GM23338 (cell line): Measurements from ENCODE around the gene LRP1B. TPM values are rescaled to one million over a fixed set of nuclear protein-coding genes. Genes with fewer than 3 reads are reported as not detected.

ENCODE experiments used
- ATAC-seq: fragments of 200-7000 bp; cut with Tn5 transposase; 3 replicates; pipeline ENCODE4 v1.9.1; 2020
- DNase-seq: peaks from one replicate; pipeline ENCODE4 v3.0.0-alpha.2; 2015; ENCODE audit warnings: low spot score
- H2AFZ ChIP-seq: fragments of 200-600 bp; sonication (generic); 2 replicates; pipeline ENCODE4 v1.8.0; 2016; ENCODE audit warnings: antibody characterized with exemption, mild to moderate bottlenecking, moderate library complexity
- H3F3A ChIP-seq: fragments of 200-600 bp; sonication (generic); replicated peaks from 2 replicates; pipeline ENCODE4 v1.8.0; 2017; ENCODE audit warnings: antibody characterized with exemption, mixed run types, low read depth
- H3K27ac ChIP-seq: fragments of 200-600 bp; sonication (generic); 2 replicates; pipeline ENCODE4 v1.6.1; 2016; ENCODE audit warnings: low read depth
- H3K27me3 ChIP-seq: fragments of 200-600 bp; sonication (generic); 2 replicates; pipeline ENCODE4 v1.8.0; 2016; ENCODE audit warnings: mild to moderate bottlenecking, mixed run types, moderate library complexity; ENCODE audit not compliant: insufficient read depth
- H3K36me3 ChIP-seq: fragments of 200-600 bp; sonication (generic); 2 replicates; pipeline ENCODE4 v1.8.0; 2016; ENCODE audit warnings: mild to moderate bottlenecking; ENCODE audit not compliant: insufficient read depth
- H3K4me1 ChIP-seq: fragments of 200-600 bp; sonication (generic); 2 replicates; pipeline ENCODE4 v1.8.0; 2016; ENCODE audit warnings: mild to moderate bottlenecking, moderate library complexity; ENCODE audit not compliant: insufficient read depth
- H3K4me2 ChIP-seq: fragments of 200-600 bp; sonication (generic); 2 replicates; pipeline ENCODE4 v1.7.1; 2017; ENCODE audit warnings: mixed run types
- H3K4me3 ChIP-seq: fragments of 200-600 bp; sonication (generic); 2 replicates; pipeline ENCODE4 v1.6.1; 2016; ENCODE audit warnings: mixed run types
- H3K79me2 ChIP-seq: fragments of 200-600 bp; sonication (generic); replicated peaks from 2 replicates; pipeline ENCODE4 v1.8.0; 2017; ENCODE audit warnings: mild to moderate bottlenecking; ENCODE audit not compliant: insufficient read depth
- H3K9me2 ChIP-seq: fragments of 200-600 bp; sonication (generic); 2 replicates; pipeline ENCODE4 v1.8.0; 2017; ENCODE audit not compliant: insufficient read depth
- H4K20me1 ChIP-seq: fragments of 200-600 bp; sonication (generic); replicated peaks from 2 replicates; pipeline ENCODE4 v1.8.0; 2017; ENCODE audit warnings: mild to moderate bottlenecking; ENCODE audit not compliant: insufficient read depth
- H3K27ac Mint-ChIP-seq: 2 replicates; pipeline ENCODE4 v1.8.0; 2020; ENCODE audit warnings: inconsistent platforms, mild to moderate bottlenecking, moderate library complexity, mixed read lengths
- H3K27me3 Mint-ChIP-seq: 3 replicates; pipeline ENCODE4 v1.8.0; 2022; ENCODE audit warnings: low read depth, mild to moderate bottlenecking, moderate library complexity, mixed read lengths, inconsistent platforms; ENCODE audit not compliant: insufficient read depth, poor library complexity
- H3K36me3 Mint-ChIP-seq: 3 replicates; pipeline ENCODE4 v1.8.0; 2021; ENCODE audit warnings: low read depth, mild to moderate bottlenecking, inconsistent platforms, moderate library complexity, mixed read lengths
- H3K4me1 Mint-ChIP-seq: 3 replicates; pipeline ENCODE4 v1.8.0; 2020; ENCODE audit warnings: mild to moderate bottlenecking, inconsistent platforms, mixed read lengths
- H3K4me3 Mint-ChIP-seq: 3 replicates; pipeline ENCODE4 v1.8.0; 2021; ENCODE audit warnings: moderate library complexity, mild to moderate bottlenecking, inconsistent platforms, mixed read lengths
- H3K9me3 Mint-ChIP-seq: 3 replicates; pipeline ENCODE4 v1.8.0; 2020; ENCODE audit warnings: moderate library complexity, mild to moderate bottlenecking, inconsistent platforms, mixed read lengths
- CTCF ChIP-seq, 2 experiments: fragments of 200-600 bp in 1 of 2; sonication (generic) in 1 of 2; conservative IDR thresholded peaks; 2 replicates each; pipeline versions ENCODE4 v1.5.1 to v1.6.1; 2016 to 2017; ENCODE audit warnings: antibody characterized with exemption in 2 of 2, low read depth in 2 of 2, mild to moderate bottlenecking in 2 of 2, moderate library complexity in 1 of 2
- ETS1 ChIP-seq: IDR thresholded peaks from 2 replicates; pipeline ENCODE4 v1.6.1; 2016; ENCODE audit warnings: antibody characterized with exemption
- EZH2 ChIP-seq: fragments of 200-600 bp; sonication (generic); IDR thresholded peaks from one replicate; pipeline ENCODE4 v1.8.0; 2017; ENCODE audit warnings: antibody characterized with exemption, mild to moderate bottlenecking, low read depth; ENCODE audit not compliant: unreplicated experiment
- JUNB ChIP-seq: IDR thresholded peaks from one replicate; pipeline ENCODE4 v1.6.1; 2016; ENCODE audit warnings: antibody characterized with exemption; ENCODE audit not compliant: unreplicated experiment
- NANOG ChIP-seq: IDR thresholded peaks from 2 replicates; pipeline ENCODE4 v1.6.1; 2016; ENCODE audit warnings: antibody characterized with exemption, borderline replicate concordance
- REST ChIP-seq: IDR thresholded peaks from one replicate; pipeline ENCODE4 v1.6.1; 2018; ENCODE audit warnings: antibody characterized with exemption; ENCODE audit not compliant: unreplicated experiment
- STAT1 ChIP-seq: IDR thresholded peaks from one replicate; pipeline ENCODE4 v1.6.1; 2016; ENCODE audit warnings: antibody characterized with exemption; ENCODE audit not compliant: unreplicated experiment
- ZNF331 ChIP-seq: fragments of 250-450 bp; sonication (Bioruptor Pico); IDR thresholded peaks from 2 replicates; pipeline ENCODE4 v1.5.0; 2020; ENCODE audit warnings: low read depth, mild to moderate bottlenecking, moderate library complexity
- ZNF462 ChIP-seq: fragments of 250-450 bp; sonication (Bioruptor Pico); IDR thresholded peaks from 2 replicates; pipeline ENCODE4 v1.5.0; 2020; ENCODE audit warnings: mild to moderate bottlenecking, moderate library complexity
- polyA plus RNA-seq: library from polyadenylated mRNA; unstranded; fragments of >200 nt; fragmentation: Nextera tagmentation; extraction: Ambion mirVana; gene quantifications from 2 replicates; pipeline ENCODE4 v1.2.1, GENCODE V29; 2016
- total RNA-seq: library from RNA; depleted of rRNA; stranded (reverse); fragments of >200 nt; shearing (Covaris generic); gene quantifications from 2 replicates; pipeline ENCODE4 v1.2.3, GENCODE V29; 2014

LRP1B gene
- total and polyA plus RNA-seq, 2 experiments from 2014 or later, result 0.15 to 0.97 TPM

GRCh38 chr2:141709756-141710155 lies 421.1 kb downstream of the LRP1B start:
- Mint-ChIP-seq H3K9me3 (no peaks in the 10 kb centered on the region), H3K27ac (no peak overlapping the region), H3K27me3 (no peaks in the 10 kb centered on the region), H3K36me3 (no peaks in the 10 kb centered on the region), H3K4me3 (no peak overlapping the region), H3K4me1 (peaks cover 6% of the 10 kb centered on the region; the same call in 2 of the 3 replicates)
- no peak overlapping the region for H3K4me2 ChIP-seq
- H3K27me3 ChIP-seq, result no peaks in the 10 kb centered on the region
- no peak overlapping the region for H2AFZ ChIP-seq
- no peak overlapping the region for H3K4me3 ChIP-seq
- H3K27ac ChIP-seq, result no peak overlapping the region
- ATAC-seq, result no peak
- no peaks in the 10 kb centered on the region for H3K9me2 ChIP-seq
- no peaks in the 10 kb centered on the region for H4K20me1 ChIP-seq
- H3K4me1 ChIP-seq, result peaks cover 8% of the 10 kb centered on the region; the same call in 1 of the 2 replicates
- TF ChIP-seq NANOG (no peak), STAT1 (no peak), EZH2 (no peak), REST (no peak), ZNF462 (CRISPR knock-in tag) (no peak), CTCF (conservative IDR thresholded peaks at IDR 0.05; ENCODE audit: low read depth in 2 of 2) (no peak), JUNB (no peak), ETS1 (no peak), ZNF331 (no peak)
- H3F3A ChIP-seq, result no peaks in the 10 kb centered on the region
- no peak for DNase-seq
- no peaks in the 10 kb centered on the region for H3K36me3 ChIP-seq
- H3K79me2 ChIP-seq, result no peaks in the 10 kb centered on the region
